HG03139 (cell line): ENCODE data around the gene ADAMTS2.

Experiments used
- ATAC-seq: cut with Tn5 transposase; IDR thresholded peaks from one replicate; pipeline ENCODE4 v1.9.1; 2021; ENCODE audit not compliant: unreplicated experiment

ADAMTS2 gene

DNA sequence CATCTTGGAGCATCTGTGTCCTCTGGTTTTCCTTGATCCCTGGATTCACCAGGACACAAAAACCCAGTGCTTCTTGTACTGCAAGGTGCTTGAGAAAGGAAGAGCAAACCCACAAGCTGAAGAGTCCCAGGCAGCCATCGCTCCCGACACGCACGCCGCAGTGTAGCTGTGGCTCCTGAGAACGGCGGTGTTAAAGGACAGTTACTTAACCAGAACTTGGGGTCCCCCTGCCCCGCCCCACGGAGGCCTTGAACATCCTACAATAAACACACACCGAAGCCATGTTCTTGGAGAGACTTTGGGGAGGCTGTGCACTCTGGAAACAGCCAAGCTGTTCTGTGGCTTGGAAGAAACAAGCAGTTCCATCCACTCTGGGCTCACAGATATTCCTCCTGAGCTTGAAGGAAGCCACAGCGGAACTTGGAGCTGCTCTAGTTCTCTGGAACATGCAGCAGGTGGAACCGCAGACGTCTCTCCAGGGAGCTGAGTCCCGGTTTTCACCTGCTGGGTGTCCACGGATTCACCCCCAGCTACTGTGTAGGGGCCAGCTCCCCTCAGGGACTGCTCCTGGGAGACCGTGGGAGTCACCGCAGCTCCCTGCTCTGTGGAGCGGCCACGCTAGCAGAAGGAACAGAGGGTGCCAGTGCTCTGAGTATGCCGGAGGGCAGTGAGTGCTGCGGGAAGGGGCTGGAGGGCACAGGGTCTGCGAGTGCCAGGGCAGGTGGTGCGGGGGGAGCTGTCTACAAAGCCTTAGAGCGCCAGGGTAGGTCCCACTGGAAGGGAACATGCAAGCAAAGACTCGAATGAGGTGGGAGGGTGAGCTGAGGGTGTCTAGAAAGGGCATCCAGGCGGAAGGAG, 107.3 kb downstream of the ADAMTS2 start:
- no peak for ATAC-seq

DNA sequence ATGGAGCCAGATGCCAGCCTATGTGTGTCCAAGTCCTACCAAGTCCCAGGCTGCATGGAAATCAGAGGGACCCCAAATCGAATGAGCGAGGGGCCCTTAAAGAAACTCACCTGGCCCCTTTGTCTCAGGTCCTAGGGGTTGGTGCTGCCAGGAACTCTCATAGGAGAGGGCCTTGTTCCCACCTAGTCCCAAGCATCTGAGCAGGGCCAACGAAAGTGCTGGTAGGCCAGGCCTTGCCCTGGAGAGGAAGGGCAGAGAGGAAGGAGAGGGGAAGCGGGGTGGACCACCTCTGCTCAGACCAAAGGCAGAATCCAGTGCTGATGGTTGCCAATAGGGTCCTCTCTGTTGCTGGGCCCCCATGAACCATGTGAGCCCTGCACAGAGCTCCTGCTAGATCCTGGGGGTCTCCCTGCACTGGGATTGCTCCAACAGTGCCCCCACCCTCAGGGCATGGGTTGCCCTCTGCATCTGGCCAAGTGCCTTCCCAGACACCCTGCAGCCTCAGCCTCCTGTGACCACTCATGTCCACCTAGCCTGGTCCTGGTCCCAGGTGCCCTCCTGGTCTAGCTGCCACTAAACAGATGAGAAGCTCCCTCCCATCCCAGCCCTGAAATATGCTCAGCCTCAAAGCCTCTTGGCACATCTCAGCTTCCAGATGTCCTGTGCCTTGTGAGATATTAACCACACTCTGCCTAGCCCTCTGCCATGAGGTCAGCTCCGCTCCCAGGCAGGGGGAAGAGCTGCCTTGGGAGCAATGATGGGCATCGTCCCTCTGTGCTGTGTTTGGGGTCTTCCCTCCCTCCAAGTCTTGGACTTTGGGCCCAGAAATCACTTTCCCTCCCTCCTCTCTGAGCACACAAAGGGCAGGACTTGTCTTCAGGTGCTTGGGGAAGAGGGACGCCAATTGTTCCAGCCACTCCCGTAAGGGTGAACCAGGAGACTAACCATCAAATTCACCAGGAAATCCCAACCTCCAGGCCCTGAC, 109.6 kb downstream of the ADAMTS2 start:
- no peak for ATAC-seq

DNA sequence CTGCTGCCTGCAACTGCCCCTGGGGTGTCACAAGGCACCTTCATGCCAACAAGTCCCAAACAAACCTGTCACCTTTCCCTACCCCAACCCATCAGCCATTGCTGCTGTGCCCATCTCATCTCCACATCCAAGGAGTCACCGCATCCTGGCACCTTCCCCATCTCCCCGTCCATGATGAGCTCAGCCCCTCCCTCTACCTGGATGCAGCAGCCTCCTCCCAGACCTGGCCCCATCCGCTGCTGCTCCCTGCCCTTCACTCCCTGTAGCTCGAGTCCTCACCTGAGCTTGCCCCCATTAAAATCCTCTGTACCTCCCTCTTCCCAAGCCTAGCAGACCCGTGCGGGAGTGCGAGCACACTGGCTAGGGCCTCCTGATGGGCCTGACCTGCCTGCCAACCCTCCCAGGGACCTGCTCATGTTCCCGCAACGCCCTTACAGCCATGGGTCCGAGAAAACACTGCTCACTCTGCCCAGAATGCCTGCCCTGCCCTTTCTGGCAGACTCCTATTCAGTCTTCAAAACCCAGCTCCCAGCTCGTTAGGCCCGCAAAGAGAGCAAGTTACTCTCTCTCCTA, 110.6 kb downstream of the ADAMTS2 start:
- ATAC-seq: no peak

DNA sequence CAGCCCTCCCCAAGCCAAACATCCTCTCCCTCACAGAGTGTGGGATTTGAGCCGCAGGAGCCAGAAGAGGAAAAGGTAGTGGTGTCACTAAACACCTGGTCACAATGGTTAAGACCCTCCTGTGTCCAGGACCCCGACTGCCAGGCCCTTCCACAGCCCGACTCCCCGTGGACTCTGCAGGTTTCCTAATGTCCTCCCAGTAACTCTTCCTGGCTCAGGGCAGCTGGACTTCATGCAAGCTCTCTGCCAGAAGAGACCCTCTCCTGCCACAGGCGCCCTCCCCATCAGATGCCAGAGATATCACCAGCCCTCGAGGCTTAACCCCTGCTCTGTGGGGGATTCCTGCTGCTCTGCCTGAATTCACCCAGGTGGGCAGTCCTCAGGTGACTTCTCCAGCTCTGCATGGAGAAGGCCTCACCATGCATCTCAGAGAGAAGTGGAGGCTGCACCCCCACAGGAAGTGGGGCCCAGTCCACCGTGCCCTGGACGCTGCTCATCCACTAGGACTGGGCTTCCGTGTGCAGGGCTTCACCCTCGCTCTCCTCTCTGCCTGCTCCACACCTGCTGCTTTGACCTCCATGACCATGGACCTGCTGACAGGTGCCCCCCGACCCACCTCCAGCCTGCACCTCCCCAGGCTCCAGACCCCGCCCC, 111.2 kb downstream of the ADAMTS2 start:
- no peak for ATAC-seq

DNA sequence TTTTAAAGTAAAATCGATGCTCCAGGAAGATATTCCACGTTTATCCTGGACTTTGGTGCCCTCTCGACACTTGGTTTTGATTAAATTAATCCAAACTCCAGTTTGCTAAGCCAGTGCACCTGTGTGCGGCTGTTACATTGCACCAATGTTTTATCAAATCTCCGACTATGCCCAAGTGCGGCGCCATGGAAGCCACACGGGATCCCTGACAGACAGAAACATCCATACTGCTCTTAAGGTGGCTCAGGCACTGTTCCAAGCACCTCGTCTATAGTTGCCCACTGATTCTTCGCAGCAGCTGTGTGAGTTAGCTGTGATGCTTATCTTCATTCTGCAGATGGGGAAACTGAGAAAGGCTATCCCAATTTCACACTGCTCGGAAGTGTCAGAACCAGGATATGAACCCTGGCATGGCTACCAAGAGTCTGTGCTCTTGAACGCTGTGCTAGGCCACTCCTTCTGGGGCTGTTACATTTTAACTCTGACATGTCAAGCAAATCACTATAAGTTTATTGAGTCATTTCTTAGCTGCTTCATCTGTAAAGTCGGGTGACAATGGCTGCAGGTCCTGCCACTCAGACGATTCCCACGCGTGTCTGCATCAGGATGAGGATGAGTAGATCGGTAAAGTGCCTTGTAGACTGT, 113.0 kb downstream of the ADAMTS2 start:
- ATAC-seq: no peak

DNA sequence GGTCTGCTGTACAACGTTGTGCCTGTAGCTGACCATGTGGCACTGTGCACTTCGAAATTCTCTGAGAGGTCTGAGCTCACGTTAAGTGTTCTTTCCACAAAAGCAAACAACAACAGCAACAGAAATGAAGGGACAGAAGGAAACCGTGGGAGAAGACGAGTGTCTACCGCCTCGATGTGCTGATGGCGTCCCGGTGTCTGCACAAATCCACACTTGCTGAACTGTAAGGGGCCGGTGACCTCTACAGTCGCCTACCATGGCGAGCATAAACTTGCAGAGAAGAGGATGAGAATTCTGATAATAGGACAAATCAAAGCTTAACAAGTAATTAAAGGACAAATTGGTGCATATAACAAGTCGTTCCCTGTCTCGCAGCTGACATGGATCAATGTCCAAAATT, 114.0 kb downstream of the ADAMTS2 start:
- no peak for ATAC-seq

DNA sequence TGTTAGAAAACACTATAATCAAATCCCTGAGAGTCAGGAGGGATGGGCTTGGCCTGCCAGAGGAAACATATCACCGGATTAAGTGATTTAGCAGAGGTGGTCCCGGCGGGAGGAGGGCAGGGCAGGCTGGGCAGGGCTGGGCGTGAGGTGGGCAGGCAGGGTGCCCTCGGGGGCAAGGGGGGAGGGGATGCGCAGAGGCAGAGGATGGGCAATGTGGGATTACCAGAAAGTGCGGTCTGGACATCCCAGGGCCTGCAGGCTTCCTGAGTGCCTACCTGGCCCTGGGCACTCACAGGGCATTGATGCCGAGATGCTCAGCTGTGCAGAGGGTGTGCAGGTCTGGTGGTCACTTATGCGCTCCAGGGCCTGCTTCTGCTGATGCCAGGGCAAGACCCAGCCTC, 115.2 kb downstream of the ADAMTS2 start:
- no peak for ATAC-seq

DNA sequence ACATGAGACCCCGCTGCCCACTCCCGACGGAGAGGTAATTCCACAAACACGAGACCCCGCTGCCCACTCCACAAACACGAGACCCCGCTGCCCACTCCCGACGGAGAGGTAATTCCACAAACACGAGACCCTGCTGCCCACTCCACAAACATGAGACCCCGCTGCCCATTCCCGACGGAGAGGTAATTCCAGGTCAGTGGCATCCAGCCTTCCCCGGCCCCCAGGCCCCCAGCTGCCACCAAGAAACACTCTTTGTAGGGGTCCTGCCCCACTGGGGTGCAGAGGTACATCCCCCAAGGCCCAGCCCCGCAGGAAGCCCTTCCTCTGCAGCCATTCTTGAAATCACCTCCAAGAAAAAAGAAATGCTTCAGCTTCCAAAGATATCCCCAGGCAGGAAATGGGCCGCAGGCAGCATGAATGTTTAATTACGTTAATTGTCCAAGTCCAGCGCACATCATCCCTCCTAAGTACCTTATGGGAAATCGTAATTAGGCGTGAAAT, 115.9 kb downstream of the ADAMTS2 start:
- ATAC-seq: no peak

DNA sequence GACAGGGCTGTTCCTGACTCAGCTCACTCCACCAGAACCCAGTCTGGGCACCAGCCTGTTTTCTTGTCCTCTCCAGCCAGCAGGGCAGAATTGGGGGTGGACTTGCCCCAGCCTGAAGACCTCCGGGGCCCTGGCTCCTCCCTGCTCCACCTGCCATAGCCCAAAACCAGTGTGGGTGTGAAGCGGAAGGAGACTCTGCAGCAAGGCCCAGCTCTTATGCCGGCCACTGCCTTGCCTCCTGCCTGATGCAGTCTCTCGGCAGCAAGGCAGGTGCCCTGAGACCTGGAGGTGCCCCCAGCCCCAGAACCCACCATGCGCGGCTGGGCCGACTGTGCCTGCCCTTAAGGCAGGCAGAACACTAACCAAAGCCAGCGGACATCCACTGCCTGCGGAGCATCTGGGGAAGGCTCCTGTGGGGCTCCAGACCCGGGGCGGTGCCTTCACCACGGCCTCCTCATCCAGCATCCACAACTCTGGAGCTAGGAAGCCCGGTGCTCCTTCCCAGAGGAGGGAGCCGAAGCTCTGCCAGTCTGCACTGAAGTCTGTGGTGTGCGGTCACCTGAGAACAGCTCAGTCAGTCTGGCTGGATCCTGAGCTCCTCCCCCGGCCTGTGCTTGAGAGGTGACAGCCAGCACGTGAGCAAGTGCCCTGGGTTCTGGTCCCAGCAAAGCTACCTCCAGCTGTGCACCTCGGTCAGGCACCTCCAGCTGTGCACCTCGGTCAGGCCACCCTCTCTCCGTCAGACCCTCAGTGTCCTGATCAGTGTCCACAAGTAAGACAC, 116.7 kb downstream of the ADAMTS2 start:
- no peak for ATAC-seq

DNA sequence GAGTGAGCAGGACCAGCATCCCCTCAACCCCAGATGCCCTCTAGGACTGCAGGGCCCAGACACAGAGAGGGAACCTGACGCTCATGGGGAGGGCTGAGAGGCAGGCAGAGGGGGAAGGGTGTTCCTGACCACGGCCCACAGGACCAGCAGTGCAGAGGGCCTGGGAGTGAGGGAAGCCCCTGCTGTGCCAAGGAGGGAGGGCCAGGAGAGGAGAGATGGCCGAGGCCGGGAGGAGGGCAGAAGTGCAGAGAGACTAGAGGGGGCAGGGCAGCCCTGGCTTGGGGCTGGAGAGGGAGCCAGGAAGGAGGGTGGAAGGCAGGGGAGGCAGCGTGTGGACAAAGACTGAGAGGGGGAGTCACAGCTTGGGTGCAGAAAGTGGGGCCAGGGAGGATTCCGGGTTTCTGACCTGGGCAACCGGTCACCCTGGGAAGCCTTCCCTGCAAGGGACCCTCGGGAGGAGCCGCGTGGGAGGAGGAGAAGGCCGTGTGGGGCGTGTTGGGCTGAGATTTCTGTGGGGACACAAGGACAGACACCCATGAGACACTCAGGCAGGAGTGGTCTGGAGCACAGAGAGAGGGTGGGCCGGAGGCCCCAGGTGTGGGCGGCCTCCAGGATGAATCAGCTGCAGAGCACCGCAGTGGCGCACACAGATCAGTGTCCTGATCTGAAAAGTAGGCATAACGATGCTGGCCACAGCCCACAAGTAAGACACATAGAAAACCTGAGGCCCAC, 117.5 kb downstream of the ADAMTS2 start:
- ATAC-seq: no peak

DNA sequence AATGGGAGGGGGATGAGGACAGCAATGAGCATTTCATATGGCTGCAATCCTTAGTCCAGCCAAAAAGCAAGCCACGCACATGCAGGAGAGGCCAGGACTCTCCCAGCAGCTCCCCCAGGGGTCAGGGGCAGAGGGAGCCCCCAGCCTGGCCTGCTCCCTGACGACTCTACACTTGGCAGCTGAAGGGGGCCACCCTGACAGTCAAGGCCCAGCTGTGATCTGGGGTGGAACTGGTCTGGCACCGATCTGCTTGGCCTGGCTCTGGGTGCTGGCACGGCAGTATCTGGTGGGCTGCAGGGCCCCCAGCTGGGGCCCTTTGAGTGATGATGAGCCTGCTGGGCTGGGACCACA, 118.1 kb downstream of the ADAMTS2 start:
- no peak for ATAC-seq

DNA sequence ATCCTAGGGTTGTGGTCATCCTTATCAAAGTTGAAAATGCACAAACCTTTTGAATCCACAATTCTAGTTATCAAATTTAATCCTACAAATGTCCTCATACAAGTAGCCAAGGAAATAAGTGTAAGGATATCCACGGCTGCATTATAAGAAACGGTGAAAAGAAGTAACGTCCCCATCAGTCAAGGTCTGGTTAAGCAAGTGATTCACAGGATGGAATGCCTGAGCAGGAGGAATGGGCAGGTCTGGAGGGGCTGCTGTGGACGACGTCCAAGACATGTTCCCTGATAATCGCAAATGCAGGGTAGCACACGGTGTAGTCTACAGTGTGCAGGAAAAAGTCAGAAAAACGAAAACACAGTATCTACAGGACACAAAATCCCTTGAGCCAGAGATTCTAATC, 118.6 kb downstream of the ADAMTS2 start:
- no peak for ATAC-seq

DNA sequence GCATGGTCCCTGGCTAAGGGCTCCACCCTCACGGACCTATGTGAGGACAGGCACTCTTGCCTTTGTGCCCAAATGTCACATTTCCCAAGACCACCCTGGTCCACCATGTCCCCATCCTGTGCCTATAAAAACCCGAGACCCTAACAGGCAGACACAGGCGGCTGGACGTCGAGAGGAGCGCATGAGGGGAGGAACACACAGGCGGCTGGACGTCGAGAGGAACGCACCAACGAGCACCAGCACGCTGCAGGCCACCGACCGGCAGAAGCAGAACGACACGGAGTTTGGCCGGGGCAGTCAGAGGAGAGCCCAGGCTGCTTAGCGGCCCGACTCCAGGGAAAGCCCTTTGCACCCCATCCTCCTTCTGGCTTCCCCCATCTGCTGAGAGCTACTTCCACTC, 119.9 kb downstream of the ADAMTS2 start:
- no peak for ATAC-seq

DNA sequence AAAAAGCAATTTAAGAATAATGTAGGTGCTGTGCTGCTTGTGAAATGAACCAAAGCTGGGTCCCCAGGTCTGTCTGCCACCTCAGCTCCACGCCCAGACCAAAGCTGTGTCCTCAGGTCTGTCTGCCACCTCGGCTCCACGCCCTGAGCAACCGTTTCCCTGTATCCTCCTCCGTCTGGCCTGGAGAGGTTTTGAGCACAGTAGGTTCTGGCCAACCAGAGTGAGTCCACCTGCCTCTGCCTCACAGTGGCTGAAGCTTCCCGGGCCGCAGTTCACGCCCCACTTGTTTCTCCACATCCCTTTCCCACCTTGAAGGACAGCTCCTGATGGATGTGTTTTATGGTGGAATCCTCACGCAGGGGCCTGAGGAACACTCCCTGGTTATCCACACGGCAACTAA, 120.5 kb downstream of the ADAMTS2 start:
- ATAC-seq: no peak

DNA sequence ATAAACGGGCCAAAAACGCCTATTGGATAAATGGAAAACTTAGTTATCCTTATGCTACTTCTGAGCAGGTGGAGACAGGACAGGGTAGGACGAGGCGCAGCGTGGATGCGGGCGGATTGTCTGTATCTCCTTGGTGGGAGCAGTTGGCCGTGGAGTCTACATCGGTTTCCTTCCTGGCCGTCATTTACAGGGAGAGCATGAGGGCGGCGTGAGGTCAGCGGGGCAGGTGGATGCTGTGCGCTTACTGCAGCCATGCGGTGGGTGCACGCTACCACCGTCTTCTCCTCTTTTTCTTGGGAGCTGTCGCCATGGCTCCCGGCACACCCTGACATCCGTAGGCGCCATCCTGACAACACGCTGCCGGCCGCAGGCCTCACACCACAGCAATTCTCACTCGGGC, 121.3 kb downstream of the ADAMTS2 start:
- ATAC-seq: no peak

DNA sequence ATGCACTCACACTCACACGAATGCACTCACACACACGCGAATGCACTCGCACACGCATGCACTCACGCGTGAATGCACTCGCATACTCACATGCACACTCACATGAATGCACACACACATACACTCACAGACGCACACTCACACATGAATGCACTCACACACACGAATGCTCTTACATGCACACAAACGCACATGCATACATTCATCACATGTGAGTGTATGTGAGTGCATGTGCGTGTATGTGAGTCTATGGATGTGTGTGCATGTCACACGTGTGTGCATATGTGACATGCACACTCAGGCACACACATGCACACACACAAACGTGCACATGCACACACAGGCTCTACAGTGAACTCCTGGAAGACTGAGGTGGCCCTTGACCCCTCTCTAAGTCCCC, 121.7 kb downstream of the ADAMTS2 start:
- no peak for ATAC-seq

DNA sequence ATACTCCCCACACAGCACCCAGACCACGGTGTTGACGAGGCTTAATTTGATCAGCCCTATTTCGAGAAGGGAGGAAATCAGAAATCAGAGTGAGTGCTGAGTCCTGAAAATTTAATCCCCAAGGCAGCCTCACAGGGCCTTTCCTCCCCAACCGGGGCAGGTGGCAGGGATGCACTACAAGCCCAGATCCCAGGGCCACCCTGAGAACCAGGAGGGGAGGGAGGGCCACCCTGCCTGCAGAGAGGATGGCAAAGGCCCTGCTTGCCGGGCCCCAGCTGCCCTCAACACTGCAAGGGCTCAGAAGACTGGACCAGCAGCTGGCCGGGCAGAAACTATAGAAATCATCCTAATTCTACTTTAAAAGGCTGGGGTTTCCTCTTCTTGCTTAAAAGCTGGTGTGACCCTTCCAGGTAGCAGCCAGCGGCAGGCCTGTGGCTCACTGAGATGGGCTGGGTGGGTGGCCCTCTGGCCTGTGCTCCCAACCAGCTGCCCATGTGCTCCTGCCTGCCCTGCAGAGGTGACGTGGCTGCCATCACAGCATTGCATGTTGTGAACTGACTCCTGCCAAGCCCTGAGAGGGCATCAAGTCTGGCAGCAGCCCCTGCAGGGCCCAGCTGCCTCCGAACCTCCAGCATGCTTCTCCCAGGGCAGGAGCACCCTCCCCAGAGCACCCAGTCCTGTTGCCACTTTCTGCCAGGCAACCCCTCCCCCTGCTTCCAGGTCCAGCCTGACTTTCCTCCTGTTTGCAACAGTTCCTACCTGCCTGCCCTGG, 122.8 kb downstream of the ADAMTS2 start:
- no peak for ATAC-seq

DNA sequence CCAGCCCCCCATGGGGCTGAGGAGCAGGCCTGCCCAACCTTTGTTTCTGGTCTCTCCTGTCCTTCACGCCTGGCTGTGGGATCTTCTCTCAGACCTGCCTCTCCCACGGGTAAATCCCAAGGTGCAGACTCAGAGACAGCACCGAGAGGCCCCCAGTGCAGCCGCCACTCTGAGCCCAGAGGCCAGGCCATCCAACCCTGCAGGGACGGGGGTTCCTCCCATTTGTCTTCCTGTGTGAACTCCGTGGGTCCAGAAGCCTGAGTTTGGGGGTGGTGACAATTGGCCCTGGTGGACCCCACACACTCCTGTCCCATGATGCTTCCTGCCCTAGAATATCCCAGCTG, 123.4 kb downstream of the ADAMTS2 start:
- ATAC-seq: no peak
